Fibroblast of the aortic adventitia (primary cell): ENCODE results near the gene RNF157. TPM values are rescaled to one million over a fixed set of nuclear protein-coding genes. Genes with fewer than 3 reads are reported as not detected.

Source experiments
- DNase-seq: peaks from one replicate; pipeline ENCODE4 v3.0.0-alpha.2; 2010; ENCODE audit warnings: low read depth
- H3K4me3 ChIP-seq: 2 replicates; pipeline ENCODE4 v1.5.1; 2011; ENCODE audit warnings: low read depth, mild to moderate bottlenecking, control low read depth, low read length, moderate library complexity
- CTCF ChIP-seq: IDR thresholded peaks from 2 replicates; pipeline ENCODE4 v1.5.1; 2011; ENCODE audit warnings: mild to moderate bottlenecking, low read length, control low read depth, inconsistent platforms; ENCODE audit not compliant: insufficient read depth
- total RNA-seq: library from RNA; depleted of rRNA; stranded (reverse); fragments of >200 nt; gene quantifications from 2 replicates; pipeline ENCODE4 v1.2.3, GENCODE V29; 2012; ENCODE audit warnings: low replicate concordance

The RNF157 gene
- total RNA-seq, 1 donor: 0.18 TPM

- DNase-seq: no peak
- H3K4me3 ChIP-seq: no peak overlapping the region
- no peak for TF ChIP-seq CTCF
These were observed 33.3 kb upstream of the RNF157 start for GRCh38 chr17:76273445-76274111.

DNA sequence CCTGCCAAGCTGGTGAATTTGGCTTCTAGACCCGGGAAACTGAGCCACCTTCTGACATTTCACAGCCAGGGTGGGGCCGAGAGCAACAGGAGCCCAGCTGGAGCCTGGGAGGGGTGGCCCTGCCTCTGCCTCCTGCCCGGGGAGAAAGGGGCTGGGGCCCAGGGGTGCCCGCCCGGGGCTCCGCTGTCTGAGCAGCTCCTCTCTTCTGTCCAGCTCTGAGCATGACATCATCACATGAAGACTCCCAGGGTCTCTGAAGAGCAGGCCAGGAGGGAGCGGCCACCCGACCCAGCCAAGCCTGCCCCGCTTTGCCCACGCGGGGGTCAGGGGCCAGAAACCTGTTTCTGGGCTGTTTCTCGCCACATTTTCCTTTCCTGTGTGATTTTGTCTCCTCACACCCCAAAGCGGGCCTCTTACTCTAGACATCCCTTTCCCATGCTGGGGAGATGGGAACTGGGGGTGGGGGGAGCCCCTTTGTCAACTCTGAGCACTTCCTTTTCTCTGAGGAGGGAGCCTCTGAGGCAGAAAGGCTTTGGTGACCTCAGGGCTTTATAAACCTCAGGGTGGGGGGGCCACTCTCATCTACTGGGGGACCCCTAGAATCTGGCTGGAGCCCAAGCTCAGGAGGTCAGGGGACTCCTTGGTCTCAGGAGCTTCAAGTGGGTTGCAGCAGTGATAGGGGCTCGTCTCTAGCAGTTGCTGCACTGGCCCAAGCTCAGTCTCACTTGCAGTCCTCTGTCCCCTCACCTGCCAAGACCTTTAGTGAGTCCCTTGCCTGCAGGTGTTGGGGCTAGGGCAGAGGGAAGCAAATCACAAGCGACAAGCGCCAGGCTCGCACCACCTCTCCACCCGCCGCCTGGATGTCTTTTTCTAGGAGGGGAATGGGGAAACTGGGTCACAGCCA lies 32.5 kb upstream of the RNF157 start:
- DNase-seq: no peak
- no peak for TF ChIP-seq CTCF
- no peak overlapping the region for H3K4me3 ChIP-seq

DNA sequence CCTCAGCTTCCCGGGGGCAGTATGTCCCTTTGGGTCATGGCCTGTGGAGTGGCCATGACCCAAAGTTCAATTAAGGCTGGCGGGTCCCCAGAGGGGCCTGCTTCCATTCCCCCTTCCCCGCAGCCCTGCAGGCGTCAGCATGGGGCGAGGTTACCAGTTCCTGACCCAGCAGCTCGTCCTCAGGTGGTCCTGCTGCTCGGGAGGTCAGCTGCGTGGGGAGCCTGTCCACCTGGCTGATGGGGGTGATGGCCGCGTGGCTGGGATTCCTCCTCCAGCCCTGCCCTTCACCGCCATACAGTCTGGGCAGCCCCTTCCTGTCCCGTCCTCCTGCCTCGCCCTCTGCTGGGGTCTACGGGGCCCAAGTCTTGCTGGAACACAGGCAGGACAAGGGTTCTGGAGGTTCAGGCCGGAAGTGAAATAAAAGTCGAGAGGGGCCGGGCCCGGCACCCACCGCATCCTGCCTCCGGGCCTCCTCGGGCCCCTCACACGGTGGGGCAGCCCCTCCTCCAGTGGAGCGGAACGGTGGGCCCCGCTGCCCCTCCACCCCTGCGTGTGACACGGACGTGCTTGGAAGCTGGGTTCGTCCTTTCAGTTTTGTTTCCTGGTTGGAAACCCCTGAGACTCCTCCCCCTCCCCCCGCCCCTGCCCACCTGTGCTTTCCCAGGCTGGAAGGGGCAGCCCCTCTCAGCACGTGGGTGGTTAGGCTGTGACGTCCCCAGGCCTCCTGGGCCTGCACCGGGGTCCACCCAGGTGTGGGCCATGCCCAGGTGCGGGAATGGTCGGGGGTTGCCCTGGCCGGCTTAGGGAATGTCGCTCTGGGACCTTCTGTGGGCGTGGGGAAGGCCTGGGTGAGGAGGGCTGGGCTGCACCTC lies 31.6 kb upstream of the RNF157 start:
- TF ChIP-seq CTCF: no peak
- no peak for DNase-seq
- no peak overlapping the region for H3K4me3 ChIP-seq

DNA sequence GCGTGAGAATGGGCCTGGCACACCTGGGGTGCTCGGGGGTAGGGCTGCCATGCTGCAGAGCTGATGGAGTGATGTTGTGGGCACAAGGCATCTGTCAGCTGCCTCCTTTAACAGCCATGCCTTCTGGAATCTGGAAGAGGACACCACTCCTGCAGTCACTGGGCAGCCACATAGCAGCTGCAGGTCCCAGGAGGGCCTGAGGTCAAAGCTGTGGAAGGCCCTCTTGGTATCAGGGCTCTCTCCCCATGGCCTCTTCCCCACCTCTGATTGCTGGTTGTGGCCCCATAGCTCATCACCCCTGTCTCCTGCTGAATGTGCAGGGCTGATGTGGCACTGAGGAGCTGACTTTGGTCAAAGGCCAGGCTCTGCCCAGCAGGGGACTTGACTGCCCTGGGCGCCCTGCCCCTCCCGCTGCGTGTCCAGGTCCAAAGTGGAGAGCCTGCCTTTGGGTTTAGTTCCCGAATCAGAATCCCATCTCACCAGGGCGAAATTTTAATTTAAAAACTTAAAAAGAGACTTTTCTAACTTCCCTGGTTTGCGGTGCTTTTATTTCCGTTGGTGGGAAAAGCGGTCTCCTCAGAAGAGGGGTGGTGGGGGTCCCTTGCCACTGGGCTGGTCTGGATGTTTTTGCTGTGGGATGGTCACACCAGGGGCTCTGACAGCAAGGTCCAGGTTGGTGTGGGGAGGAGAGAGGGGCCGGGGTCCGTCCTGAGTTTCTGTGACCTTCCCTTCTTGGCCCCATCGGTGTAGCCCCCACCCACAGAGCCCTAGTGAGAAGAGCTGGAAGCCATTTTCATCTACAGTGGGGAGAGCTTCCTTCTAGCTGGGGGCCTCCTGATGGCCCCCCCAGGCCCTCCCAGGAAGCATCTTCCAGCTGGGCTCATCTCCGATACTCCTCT lies 30.7 kb upstream of the RNF157 start:
- no peak for TF ChIP-seq CTCF
- no peak for DNase-seq
- no peak overlapping the region for H3K4me3 ChIP-seq

DNA sequence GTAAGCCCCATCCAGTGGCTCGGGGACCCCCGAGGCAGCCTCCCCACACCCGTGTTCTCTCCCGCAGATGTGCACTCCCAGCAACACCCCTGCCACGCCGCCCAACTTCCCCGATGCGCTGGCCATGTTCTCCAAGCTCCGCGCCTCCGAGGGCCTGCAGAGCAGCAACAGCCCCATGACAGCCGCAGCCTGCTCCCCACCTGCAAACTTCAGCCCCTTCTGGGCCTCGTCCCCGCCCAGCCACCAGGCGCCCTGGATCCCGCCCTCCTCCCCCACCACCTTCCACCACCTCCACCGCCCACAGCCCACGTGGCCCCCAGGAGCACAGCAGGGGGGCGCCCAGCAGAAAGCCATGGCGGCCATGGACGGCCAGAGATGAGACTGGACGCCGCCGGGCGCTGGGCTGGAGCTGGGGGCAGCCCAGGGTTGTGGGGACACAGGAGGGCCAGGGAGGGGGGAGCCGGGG lies 29.9 kb upstream of the RNF157 start:
- DNase-seq: no peak
- TF ChIP-seq CTCF: no peak
- no peak overlapping the region for H3K4me3 ChIP-seq
